Nucleus accumbens (tissue), 56 donors: ENCODE measurements around the gene RIT1.
"Not testable (repeated sequence)": the region's sequence is repeated elsewhere in the genome, so short reads cannot be mapped to it uniquely, and the experiment has no call there.

Experiments used
- DNase-seq, 56 donors: peaks; one replicate each; lab custom pipeline; 2025; lab: John Stamatoyannopoulos, UW

Gene RIT1

DNA sequence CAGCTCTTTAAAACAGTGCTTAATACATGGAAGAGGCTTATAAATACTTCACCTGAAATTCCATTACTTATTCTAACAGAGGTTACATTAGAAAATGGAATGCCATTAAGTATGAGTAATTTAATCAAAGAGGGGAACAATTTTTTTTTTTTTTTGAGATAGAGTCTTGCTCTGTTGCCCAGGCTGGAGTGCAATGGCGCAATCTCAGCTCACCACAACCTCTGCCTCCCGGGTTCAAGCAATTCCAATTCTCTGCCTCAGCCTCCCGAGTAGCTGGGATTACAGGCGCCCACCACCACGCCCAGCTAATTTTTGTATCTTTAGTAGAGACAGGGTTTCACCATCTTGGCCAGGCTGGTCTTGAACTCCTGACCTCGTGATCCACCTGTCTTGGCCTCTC is 15.5 kb downstream of the RIT1 start:
- not testable (repeated sequence) for DNase-seq

DNA sequence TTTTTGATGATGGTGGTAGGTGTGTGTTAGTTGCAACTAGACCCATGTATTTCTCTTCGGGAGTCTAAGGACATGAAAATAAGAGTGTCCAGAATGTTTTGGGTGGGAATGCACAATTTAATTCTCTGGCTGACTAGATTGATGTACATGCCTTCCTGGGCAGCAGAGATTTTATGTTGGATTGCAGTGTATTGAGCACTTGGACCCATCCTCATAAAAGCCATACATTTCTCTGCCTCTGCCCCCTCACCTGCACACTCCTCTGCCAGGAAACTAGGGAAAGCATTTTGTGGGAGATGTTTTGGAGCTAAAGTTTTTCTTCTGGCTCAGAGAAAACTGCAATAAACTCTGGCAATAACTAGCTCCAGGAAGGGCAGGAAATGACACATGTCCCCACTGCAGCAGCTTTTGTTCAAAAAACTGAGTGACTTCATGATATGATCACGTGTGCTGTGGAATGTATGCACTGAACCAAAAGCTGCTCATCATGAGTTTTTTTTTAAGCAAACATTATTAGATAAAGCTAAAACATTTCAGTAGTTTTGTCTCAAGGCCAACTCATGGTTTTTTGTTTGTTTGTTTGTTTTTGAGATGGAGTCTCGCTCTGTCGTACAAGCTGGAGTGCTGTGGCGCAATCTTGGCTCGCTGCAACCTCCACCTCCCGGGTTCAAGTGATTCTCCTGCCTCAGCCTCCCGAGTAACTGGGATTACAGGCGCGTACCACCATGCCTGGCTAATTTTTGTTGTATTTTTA is 17.6 kb downstream of the RIT1 start:
- DNase-seq, result peak in 1 of 56 donors; percentile 14

DNA sequence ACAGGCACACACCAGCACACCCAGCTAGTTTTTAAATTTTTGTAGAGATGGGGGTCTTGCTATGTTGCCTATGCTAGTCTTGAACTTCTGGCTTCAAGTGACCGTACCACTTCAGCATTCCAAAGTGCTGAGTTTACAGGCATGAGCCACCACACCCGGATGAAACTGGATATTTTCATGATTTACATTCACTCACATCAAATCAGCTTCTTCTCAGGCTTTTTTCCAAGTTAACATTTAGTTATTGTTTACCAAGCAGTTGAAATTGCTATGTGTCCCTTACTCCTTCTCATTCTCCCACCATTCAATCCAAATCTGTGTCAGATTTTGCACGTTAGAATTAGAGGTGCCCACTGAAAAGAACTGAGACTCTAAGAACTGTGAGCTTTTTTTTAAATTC is 18.4 kb downstream of the RIT1 start:
- DNase-seq, result no peak

GRCh38 chr1:155890251-155890650 is 20.9 kb downstream of the RIT1 start:
- no peak for DNase-seq

DNA sequence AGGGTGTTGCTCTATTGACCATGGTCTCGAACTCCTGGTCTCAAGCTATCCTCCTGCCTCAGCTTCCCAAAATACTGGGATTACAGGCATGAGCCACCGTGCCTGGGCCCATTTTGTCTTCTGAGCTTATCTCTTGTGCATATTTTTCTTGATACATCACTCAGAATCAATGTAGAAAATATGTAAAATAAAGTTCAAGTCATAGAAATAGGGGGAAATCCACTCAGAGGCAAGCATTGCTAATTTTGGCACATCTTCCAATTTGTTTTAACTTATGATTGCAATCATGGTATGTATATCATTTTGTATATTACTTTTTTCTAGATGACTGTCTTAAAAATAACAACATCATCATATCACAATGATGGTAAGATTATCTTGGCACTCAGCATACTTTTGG is 21.6 kb downstream of the RIT1 start:
- DNase-seq, result no peak

GRCh38 chr1:155888481-155888880 is 22.7 kb downstream of the RIT1 start:
- no peak for DNase-seq

- no peak for DNase-seq
Observed at GRCh38 chr1:155884982-155885381, 26.2 kb downstream of the RIT1 start.

DNA sequence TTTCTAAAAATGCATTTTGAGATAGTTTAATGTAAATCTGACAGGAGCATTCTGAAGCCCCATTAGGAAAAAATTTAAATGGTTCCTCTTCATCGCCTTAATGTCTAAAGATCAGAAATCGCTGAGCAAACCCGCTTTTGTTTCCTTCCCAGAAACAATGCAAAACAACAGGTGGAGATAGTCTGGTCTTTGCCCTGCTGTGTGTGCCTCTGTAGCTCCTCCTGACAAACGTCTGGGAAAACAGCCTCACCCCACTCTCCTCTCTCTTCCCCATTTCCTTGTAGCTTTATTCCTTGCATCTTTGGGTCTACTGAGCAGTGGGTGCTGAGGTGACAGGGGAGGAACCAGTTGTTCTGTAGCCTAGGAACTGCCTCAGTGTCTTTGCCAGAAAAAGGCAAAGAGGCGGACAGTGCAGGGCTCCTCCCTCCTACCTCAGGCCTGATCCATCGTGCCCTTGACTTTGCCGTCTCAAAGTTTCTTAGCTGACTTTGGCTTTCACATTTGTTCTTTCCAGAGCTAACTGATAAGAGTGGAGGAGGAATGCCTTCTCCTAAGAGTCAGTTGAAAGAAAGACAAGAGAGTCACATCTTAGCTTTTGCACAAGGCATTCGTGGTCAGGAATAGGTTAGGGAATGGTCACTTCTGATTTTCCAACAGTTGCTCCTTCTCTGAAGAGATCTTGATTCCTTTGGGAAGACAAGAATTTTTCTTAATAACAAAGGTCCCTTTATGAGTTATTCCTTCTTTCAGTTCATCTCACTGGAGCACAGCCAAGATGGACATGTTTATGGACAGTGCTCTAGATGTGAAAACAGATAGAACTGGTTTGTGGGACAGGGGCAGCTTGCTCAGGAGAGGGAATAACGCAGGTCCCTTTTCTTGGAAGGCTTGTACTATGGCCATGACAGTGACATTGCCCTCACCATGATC is 26.9 kb downstream of the RIT1 start:
- DNase-seq, result no peak

DNA sequence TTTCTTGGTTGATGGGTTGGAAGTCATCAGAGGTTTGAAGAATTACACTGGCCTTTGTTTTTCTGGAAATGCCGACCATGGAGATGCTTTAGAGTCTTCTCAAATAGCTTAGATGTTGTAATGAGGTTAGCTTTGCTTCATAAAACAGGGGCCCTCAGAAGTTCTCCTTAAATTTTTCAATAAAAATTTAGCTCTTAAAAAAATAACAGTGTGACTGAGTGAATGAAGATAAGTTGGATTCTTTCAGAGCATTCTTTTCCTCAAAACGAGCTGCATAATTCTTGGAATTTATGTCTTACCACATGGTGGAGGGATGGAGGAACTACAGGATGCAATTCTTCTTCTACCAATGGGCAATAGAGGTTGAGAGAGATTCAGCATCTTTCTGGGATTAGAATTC is 28.4 kb downstream of the RIT1 start:
- DNase-seq, result no peak

GRCh38 chr1:155882235-155882634 is 28.9 kb downstream of the RIT1 start:
- no peak for DNase-seq

GRCh38 chr1:155880950-155881349 is 30.2 kb downstream of the RIT1 start:
- DNase-seq, result no peak

GRCh38 chr1:155880251-155880650 is 30.9 kb downstream of the RIT1 start:
- peak in 1 of 56 donors; percentile 5 for DNase-seq

- no peak for DNase-seq
Observed at GRCh38 chr1:155877945-155878344, 33.2 kb downstream of the RIT1 start.

- DNase-seq, result peak in 3 of 56 donors; percentile 4 to 48 (median 19)
Observed at GRCh38 chr1:155873860-155874259, 37.3 kb downstream of the RIT1 start.

DNA sequence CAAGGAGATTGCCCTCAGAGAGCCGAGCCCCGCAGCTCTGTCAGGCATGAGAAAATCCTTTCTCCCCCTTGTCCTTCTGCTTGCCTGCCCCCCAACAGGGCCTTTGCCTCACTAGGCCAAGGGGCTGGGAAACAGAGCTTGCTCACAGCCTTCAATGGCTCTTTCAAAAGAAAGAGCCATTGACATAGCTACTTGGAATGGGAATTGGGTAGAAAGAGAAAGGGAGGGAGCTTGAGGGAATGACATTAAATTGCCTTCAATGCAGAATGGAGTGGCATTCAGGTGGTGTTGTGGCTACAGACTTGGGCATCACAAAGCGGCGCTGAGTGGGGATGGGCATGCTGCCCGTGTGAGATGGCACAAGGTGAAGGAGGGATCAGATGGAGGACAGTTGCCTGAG is 38.6 kb downstream of the RIT1 start:
- DNase-seq, result peak in 53 of 56 donors; percentile 14 to 89 (median 57)

GRCh38 chr1:155871390-155871789 is 39.8 kb downstream of the RIT1 start:
- peak; percentile 40 to 96 (median 87) for DNase-seq

DNA sequence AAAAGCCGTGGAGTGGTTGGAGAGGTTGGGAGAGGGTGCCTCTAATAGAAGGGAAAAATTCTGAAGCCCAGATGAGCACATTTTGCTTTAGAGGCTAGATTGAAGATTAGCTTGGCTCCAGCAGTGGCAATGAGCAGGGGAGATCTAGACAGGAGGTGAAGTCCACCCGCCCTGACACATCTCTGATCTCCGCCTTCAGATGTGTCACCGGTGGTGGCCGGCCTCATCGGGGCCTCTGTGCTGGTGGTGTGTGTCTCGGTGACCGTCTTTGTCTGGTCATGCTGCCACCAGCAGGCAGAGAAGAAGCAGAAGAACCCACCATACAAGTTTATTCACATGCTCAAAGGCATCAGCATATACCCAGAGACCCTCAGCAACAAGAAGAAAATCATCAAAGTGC is 43.4 kb downstream of the RIT1 start:
- DNase-seq, result no peak

DNA sequence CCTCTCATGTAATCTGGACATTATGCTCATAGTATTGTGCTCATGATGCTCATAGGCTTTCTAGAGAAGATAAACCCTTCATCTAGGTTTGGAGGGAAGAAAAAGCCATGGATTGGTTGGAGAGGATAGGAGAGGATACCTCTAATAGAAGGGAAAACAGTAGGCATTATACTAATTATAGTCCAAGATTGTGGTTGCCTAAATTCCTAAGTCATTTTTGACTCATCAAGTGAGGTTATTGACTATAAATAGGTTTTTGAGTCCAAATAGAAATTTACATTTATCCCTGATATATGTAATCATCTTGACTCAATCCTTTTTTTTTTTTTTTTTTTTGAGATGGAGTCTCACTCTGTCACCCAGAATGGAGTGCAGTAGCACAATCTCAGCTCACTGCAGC is 46.8 kb downstream of the RIT1 start:
- DNase-seq, result no peak

DNA sequence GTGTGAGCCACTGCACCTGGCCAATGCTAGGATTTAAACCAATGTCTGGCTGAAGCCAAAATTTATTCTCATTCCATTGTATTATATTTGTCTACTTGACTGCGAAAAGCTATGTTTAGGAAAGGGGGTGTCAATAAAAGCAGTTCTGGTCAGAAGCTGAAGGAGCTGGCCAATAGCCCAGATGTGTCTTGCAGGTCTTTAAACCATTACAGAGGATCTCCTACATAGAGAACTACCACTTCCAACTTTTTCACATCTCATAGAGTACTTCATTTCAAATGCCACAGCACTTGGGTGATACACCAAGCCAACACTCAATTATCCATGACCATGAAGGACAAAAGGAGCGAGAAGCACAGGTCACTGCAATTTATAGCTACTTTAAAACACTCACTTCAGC is 49.3 kb downstream of the RIT1 start:
- no peak for DNase-seq

DNA sequence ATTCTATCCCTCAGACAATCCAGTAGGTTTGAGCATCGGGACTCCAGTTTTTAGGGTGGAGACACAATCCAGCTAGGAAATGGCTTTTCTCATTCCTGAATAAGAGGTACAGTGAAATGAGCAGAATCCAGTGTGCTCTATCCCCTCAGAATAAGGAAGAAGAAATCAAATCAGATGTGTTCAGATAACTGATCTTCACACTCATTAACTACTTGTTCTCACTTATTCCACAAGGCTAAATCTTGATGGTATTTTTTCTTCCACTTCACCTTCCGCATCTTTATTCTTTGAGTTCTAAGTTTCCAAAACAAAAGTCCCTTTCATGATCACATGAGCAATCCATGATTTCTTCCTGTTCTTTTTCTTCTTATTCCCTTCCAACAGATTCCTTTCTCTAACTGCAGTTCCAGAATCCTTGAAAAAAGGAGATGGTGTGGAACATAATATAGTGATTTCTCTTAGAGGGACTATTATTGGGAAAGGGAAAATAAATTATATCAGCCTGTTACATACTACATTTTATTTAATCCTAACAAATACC is 50.1 kb downstream of the RIT1 start:
- no peak for DNase-seq
